ENCODE measurements around the gene C1S.

The C1S gene

GRCh38 chr12:7075518-7075917 lies 15.0 kb downstream of the C1S start:
- in situ Hi-C loops (cut with MboI; ENCODE audit: low sequenced_read_pairs) = no loop called here

DNA sequence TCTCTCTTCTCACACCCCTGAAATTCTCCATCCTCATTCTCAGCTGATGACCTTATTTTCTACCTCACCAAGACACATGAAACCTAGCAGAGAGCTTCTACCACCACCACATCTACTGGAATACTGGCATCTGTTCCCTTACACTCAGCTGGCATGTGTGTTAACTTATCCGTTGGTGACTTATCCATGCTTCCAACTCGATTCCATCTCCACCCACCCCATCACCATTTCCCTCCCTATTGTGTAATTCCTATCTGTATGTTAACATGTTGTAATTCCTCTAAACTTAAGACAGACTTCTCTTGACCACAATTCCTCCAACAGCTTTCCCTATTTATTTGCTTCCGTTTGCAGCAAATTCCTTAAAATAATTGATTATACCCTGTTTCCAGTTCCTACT lies 15.4 kb downstream of the C1S start:
- in situ Hi-C loops (cut with MboI; ENCODE audit: low sequenced_read_pairs) = no loop called here

- in situ Hi-C loops (cut with MboI; ENCODE audit: low sequenced_read_pairs) = no loop called here
Observed at GRCh38 chr12:7076493-7076892, 16.0 kb downstream of the C1S start.

DNA sequence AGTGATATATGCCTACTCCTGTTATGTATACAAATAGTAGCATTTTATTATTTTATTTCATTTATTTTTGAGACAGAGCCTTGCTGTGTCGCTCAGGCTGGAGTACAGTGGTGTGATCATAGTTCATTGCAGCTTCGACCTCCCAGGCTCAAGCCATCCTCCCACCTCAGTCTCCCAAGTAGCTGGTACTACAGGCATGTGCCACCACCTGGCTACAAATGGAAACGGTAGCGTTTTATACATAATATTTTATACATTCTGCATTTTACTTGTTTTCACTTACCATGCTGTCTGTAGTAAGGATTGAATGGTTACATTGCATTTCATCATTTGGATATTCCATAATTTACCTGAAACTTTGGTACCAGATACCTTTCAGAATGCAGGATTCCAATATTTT lies 17.6 kb downstream of the C1S start:
- in situ Hi-C loops (cut with MboI; ENCODE audit: low sequenced_read_pairs) = no loop called here

- in situ Hi-C loops (cut with MboI; ENCODE audit: low sequenced_read_pairs) = no loop called here
Observed at GRCh38 chr12:7079826-7080125, 19.3 kb downstream of the C1S start.

GRCh38 chr12:7081037-7081436 lies 20.5 kb downstream of the C1S start:
- in situ Hi-C loops (cut with MboI; ENCODE audit: low sequenced_read_pairs) = no loop called here

DNA sequence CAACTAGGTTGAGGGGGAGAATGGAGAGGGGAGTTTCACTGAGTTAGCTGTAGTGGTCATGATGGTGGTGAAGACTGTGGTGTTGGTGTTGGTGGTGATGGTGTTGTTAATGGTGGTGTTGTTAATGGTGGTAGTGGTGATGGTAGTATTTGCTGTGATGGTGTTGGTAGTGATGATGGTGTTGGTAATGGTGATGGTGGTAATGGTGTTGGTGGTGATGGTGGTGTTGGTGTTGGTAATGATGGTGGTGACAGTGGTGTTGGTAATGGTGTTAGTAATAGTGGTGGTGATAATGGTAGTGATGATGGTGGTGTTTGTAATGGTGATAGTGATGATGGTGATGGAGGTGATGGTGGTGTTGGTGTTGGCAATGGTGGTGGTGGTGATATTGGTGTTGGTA lies 22.6 kb downstream of the C1S start:
- in situ Hi-C loops (cut with MboI; ENCODE audit: low sequenced_read_pairs) = no loop called here

- in situ Hi-C loops (cut with MboI; ENCODE audit: low sequenced_read_pairs) = no loop called here
Observed at GRCh38 chr12:7089196-7089871, 28.8 kb downstream of the C1S start.

GRCh38 chr12:7090222-7090998 lies 29.9 kb downstream of the C1S start:
- in situ Hi-C loops (cut with MboI; ENCODE audit: low sequenced_read_pairs) = no loop called here

GRCh38 chr12:7091171-7091570 lies 30.7 kb downstream of the C1S start:
- in situ Hi-C loops (cut with MboI; ENCODE audit: low sequenced_read_pairs) = no loop called here

DNA sequence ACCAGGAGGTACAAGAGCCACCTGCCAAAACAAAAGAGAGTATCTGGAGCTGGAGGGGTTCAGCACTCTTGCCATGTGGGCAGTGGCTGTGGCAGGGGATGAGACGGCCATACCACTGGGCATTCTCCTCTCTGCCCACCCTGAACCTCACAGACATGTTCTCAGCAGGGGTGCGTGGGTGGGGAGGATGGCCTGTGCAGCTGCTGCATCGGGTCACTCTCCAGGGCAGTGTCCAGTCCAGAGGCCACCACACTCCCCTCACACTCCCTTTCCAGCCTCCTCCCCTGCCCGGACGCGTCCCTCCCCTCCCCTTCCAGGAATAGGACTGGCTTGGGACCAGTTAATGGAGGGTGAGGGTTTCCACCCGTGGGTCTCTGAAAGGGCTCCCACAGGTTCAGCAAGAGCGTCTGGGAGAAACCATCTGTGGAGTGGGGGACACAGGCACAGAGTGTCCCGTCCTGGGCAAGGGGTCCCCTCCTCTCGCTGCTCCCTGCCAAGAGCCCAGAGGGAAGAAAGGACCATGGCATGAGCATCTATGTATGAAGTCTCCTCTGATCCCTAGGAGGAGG lies 31.2 kb downstream of the C1S start:
- in situ Hi-C loops (cut with MboI; ENCODE audit: low sequenced_read_pairs) = no loop called here

DNA sequence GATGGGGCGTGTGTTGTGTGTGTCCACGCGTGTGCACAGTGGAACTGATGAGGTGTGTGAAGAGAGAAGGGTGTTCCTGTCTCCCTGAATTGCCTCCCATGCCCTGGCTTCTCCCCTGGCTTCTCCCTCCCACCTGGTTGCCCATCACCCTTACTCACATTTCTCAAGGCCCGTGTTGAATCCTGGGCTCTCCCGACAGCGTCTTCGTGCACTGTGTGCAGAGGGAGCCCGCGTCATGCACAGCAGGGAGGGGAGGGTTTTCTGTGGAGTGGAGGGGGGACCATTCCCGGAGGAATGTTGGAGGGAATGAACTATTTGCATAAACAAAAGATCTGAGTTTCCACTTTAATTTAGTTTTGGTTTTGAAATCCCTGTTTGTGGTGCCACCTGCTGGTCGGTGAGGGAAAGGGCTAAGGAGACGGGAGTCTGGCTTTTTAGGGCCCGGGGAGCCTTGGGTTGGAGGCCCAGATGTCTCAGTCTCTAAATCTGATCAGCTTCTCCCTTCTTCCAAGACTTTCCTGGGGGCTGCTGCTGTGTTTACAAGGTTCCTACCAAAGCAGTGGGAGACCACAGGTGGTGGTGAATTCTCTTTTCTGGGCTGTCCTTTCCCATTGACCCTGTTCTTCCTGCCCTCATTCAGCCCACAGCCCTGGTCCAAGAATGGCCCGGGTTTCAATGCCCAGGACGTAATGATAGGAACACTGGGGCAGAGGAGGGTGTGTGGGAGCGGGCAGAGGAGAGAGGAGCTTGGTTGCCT lies 31.9 kb downstream of the C1S start, which contains the start of gene C1R:
Gene C1R, minus strand, starts transcription at position 217 of the 757 bp plus-strand sequence. Its CDS starts 57 bp downstream, at position 160.
- in situ Hi-C loops (cut with MboI; ENCODE audit: low sequenced_read_pairs) = no loop called here

- in situ Hi-C loops (cut with MboI; ENCODE audit: low sequenced_read_pairs) = no loop called here
Observed at GRCh38 chr12:7092986-7093460, 32.5 kb downstream of the C1S start.

DNA sequence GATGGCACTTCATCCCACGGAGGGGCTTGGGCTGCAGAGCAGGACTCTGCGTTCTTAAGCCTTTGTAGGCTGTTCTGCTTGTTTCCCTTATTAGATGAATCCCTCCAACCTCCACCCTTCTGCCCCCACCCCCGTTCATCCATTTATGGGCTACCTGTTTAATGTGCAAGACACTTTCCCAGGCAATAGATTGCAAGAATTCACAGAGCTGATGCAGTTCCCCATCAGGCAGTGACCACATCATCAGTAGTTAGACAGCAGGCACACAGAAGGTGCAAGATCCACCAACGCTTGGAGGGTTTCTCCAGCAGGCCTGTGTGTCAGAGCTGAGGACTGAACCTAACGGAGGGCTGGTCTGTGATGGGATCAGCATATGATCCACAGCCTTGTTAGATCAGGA lies 33.0 kb downstream of the C1S start:
- in situ Hi-C loops (cut with MboI; ENCODE audit: low sequenced_read_pairs) = no loop called here

- in situ Hi-C loops (cut with MboI; ENCODE audit: low sequenced_read_pairs) = no loop called here
Observed at GRCh38 chr12:7093892-7094291, 33.4 kb downstream of the C1S start.

DNA sequence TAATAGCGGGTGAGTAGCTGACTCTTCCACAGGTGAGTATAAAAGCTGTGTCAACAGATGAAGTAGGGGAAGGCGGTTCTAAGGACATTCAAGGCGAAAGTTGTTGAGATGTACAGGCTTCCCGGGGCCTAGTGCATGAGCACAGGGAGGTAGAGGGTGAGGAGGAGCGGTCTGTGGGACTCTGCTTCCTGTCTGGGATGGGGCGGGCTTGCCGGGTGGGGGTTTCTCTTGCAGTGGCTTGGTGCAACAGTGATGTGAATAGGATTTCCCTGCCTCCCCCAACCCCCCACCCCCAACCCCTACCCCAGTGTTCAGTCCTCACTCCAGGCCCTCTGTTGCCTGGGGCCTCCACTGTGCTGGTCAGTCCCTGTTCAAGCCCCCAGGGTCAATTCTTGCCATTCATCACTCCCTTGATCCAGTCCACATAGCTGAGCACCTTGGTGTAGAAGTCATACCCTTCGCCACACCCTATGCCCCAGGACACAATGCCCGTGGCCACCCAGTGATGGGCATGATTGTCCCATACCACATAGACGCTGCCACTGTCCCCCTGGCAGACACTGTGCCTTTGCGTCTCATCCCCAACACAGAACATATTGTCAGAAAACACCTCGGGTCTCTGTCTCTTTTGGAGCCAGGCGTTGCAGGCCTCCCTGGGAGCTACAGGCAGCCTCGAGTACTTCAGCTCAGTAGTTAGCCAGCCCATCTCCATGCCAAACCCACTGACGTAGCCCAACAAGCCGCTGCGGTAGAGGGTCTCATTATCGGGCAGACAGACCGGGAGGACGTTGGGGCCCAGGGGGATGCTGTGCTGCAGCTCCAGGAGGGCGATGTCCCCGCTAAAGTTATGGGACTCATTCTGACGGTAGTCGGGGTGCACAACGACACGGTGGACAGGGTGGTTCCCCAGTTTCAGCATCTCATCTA lies 35.8 kb downstream of the C1S start:
- in situ Hi-C loops (cut with MboI; ENCODE audit: low sequenced_read_pairs) = no loop called here

GRCh38 chr12:7096979-7097378 lies 36.5 kb downstream of the C1S start:
- in situ Hi-C loops (cut with MboI; ENCODE audit: low sequenced_read_pairs) = no loop called here

GRCh38 chr12:7099290-7099996 lies 38.9 kb downstream of the C1S start:
- in situ Hi-C loops (cut with MboI; ENCODE audit: low sequenced_read_pairs) = no loop called here

GRCh38 chr12:7100239-7100638 lies 39.7 kb downstream of the C1S start:
- in situ Hi-C loops (cut with MboI; ENCODE audit: low sequenced_read_pairs) = loop anchor here (25.0 kb wide), 1 partner anchor 163 kb away; the partner anchor contains the start of genes ATN1, C12orf57 and RNU7-1

Measured in HL-60/S4 (cell line).